BJ (cell line): ENCODE data around the gene NARF. TPM values are rescaled to one million over a fixed set of nuclear protein-coding genes. Genes with fewer than 3 reads are reported as not detected.

Experiments used
- CTCF ChIA-PET: fragments of 350-600 bp; formaldehyde crosslinking; extraction: SDS; loops from one replicate; lab custom pipeline; 2021; ENCODE audit warnings: antibody characterized with exemption, inconsistent platforms; lab: Yijun Ruan, JAX
- POLR2A ChIA-PET: fragments of 300-600 bp; sonication (Branson Sonifier 250); formaldehyde crosslinking; extraction: SDS; loops from one replicate; lab custom pipeline; 2021; ENCODE audit warnings: antibody characterized with exemption; lab: Charles Lee
- DNase-seq: peaks from one replicate; pipeline ENCODE4 v3.0.0-alpha.2; 2011; ENCODE audit warnings: low read depth
- H3K27me3 ChIP-seq: 2 replicates; pipeline ENCODE4 v1.6.0; 2011; ENCODE audit warnings: low read length; ENCODE audit not compliant: control insufficient read depth, insufficient read depth
- H3K36me3 ChIP-seq: 2 replicates; pipeline ENCODE4 v1.5.1; 2011; ENCODE audit warnings: low read length; ENCODE audit not compliant: control insufficient read depth, insufficient read depth
- H3K4me3 ChIP-seq: 2 replicates; pipeline ENCODE4 v1.5.1; 2011; ENCODE audit warnings: low read depth, mild to moderate bottlenecking, control low read depth, low read length
- CTCF ChIP-seq: IDR thresholded peaks from 2 replicates; pipeline ENCODE4 v1.5.1; 2011; ENCODE audit warnings: low read depth, mild to moderate bottlenecking, control low read depth, inconsistent platforms, low read length, moderate library complexity; ENCODE audit not compliant: insufficient read depth
- polyA plus RNA-seq: library from polyadenylated mRNA; depleted of rRNA; stranded (reverse); fragments of >200 nt; gene quantifications from 2 replicates; pipeline ENCODE4 v1.2.3, GENCODE V29; 2011

The NARF gene
- polyA plus RNA-seq, 1 experiment, result 68.5 TPM

GRCh38 chr17:82525712-82526111, 67.2 kb downstream of the NARF start:
- no peak for DNase-seq
- ChIA-PET CTCF (interaction anchor here (2.9 kb wide), 1 partner anchor 10 kb away, joined by 15 read pairs; no protein-coding TSS in a partner anchor), POLR2A (no interaction called here)
- no peak overlapping the region for H3K4me3 ChIP-seq
- no peaks in the 10 kb centered on the region for H3K27me3 ChIP-seq
- no peak for TF ChIP-seq CTCF
- no peaks in the 10 kb centered on the region for H3K36me3 ChIP-seq

- no peak for TF ChIP-seq CTCF
- Histone ChIP-seq H3K4me3 (no peak overlapping the region), H3K36me3 (no peaks in the 10 kb centered on the region), H3K27me3 (no peaks in the 10 kb centered on the region)
- ChIA-PET CTCF (interaction anchor here (0.6 to 2.9 kb wide), 2 partner anchors 8 to 83 kb away, joined by 3 to 15 read pairs; no protein-coding TSS in a partner anchor), POLR2A (interaction anchor here (0.6 kb wide), 1 partner anchor 28 kb away, joined by 4 read pairs; no protein-coding TSS in a partner anchor)
- no peak for DNase-seq
Observed at GRCh38 chr17:82527898-82528297, 69.4 kb downstream of the NARF start.

GRCh38 chr17:82528484-82529265, 70.1 kb downstream of the NARF start:
- H3K4me3 ChIP-seq, result no peak overlapping the region
- DNase-seq, result no peak
- CTCF ChIA-PET, result interaction anchor here (0.6 to 2.9 kb wide), 2 partner anchors 7 to 42 kb away, joined by 5 to 15 read pairs; no protein-coding TSS in a partner anchor
- H3K27me3 ChIP-seq, result no peaks in the 10 kb centered on the region
- TF ChIP-seq CTCF, result peak; percentile 42; the same call in 1 of the 2 replicates
- H3K36me3 ChIP-seq, result no peaks in the 10 kb centered on the region
- POLR2A ChIA-PET, result interaction anchor here (0.6 kb wide), 1 partner anchor 29 kb away, joined by 4 read pairs; no protein-coding TSS in a partner anchor

GRCh38 chr17:82529914-82530300, 71.4 kb downstream of the NARF start:
- H3K27me3 ChIP-seq, result no peaks in the 10 kb centered on the region
- ChIA-PET CTCF (interaction anchor here (1.3 kb wide), 1 partner anchor 24 kb away, joined by 4 read pairs; no protein-coding TSS in a partner anchor), POLR2A (interaction anchor here (0.7 kb wide), 1 partner anchor 82 kb away, joined by 11 read pairs; no protein-coding TSS in a partner anchor)
- no peaks in the 10 kb centered on the region for H3K36me3 ChIP-seq
- H3K4me3 ChIP-seq, result no peak overlapping the region
- DNase-seq, result no peak
- TF ChIP-seq CTCF, result no peak

GRCh38 chr17:82531431-82531881, 72.9 kb downstream of the NARF start:
- CTCF ChIA-PET, result interaction anchor here (1.7 kb wide), 1 partner anchor 9 kb away, joined by 4 read pairs; no protein-coding TSS in a partner anchor
- DNase-seq, result no peak
- H3K36me3 ChIP-seq, result no peaks in the 10 kb centered on the region
- no peak for TF ChIP-seq CTCF
- no peaks in the 10 kb centered on the region for H3K27me3 ChIP-seq
- no peak overlapping the region for H3K4me3 ChIP-seq
- POLR2A ChIA-PET, result no interaction called here
